GM12878 (cell line): ENCODE measurements around the gene ZMYND12. TPM values are rescaled to one million over a fixed set of nuclear protein-coding genes. Genes with fewer than 3 reads are reported as not detected.

Source experiments
- ATAC-seq: fragments of 200-7000 bp; cut with Tn5 transposase; 3 replicates; pipeline ENCODE4 v1.9.1; 2020; ENCODE audit warnings: mild to moderate bottlenecking, moderate library complexity
- BruUV-seq: library from RNA; stranded (reverse); fragments of 400-500 nt; replicated peaks from 2 replicates; lab custom pipeline; 2021; lab: Mats Ljungman, UMichigan
- CTCF ChIA-PET: fragments of 300-600 bp; sonication (Branson Sonifier 250); formaldehyde crosslinking; extraction: SDS; loops from one replicate; lab custom pipeline; 2021; ENCODE audit warnings: inconsistent platforms; lab: Yijun Ruan, JAX
- POLR2A ChIA-PET: fragments of 350-600 bp; formaldehyde crosslinking; extraction: SDS; loops from one replicate; lab custom pipeline; 2021; ENCODE audit warnings: inconsistent platforms; lab: Charles Lee
- RAD21 ChIA-PET: fragments of 300-600 bp; sonication (Branson Sonifier 250); formaldehyde crosslinking; loops from one replicate; lab custom pipeline; 2023; ENCODE audit warnings: antibody characterized with exemption; ENCODE audit not compliant: unreplicated experiment; lab: Charles Lee
- SMC1A ChIA-PET: fragments of 300-600 bp; sonication (Branson Sonifier 250); formaldehyde crosslinking; loops from one replicate; lab custom pipeline; 2023; ENCODE audit not compliant: unreplicated experiment, uncharacterized antibody; lab: Charles Lee
- DNase-seq: peaks from one replicate; pipeline ENCODE4 v3.0.0-alpha.2; 2011; ENCODE audit warnings: low read depth, low spot score
- FAIRE-seq: peaks from 3 replicates; lab custom pipeline; 2011; peaks lifted over from hg19 to GRCh38; lab: Jason Lieb, UNC
- H2AFZ ChIP-seq: 2 replicates; pipeline ENCODE4 v1.6.0; 2011; ENCODE audit warnings: low read depth, low read length, control low read depth; ENCODE audit not compliant: control insufficient read depth
- H3K27ac ChIP-seq: 2 replicates; pipeline ENCODE4 v1.5.1; 2011; ENCODE audit warnings: control low read depth; ENCODE audit not compliant: control insufficient read depth, insufficient read depth
- H3K27me3 ChIP-seq, 2 experiments: replicated peaks in 1 of 2; 2 replicates each; pipeline versions ENCODE4 v1.6.0 to v1.6.1; 2011; ENCODE audit warnings: low read length in 1 of 2; ENCODE audit not compliant: control insufficient read depth in 2 of 2, insufficient read depth in 2 of 2
- H3K36me3 ChIP-seq, 2 experiments: 2 replicates each; pipeline ENCODE4 v1.5.1; 2011; ENCODE audit warnings: low read length in 1 of 2; ENCODE audit not compliant: control insufficient read depth in 2 of 2, insufficient read depth in 2 of 2
- H3K4me1 ChIP-seq: 2 replicates; pipeline ENCODE4 v1.6.1; 2011; ENCODE audit warnings: mild to moderate bottlenecking, low read length, moderate library complexity, mixed read lengths; ENCODE audit not compliant: control insufficient read depth, insufficient read depth
- H3K4me2 ChIP-seq: 2 replicates; pipeline ENCODE4 v1.6.0; 2011; ENCODE audit warnings: control low read depth; ENCODE audit not compliant: control insufficient read depth, insufficient read depth
- H3K4me3 ChIP-seq: fragments of 200-600 bp; sonication (generic); 2 replicates; pipeline ENCODE4 v1.5.1; 2016
- H3K79me2 ChIP-seq: 2 replicates; pipeline ENCODE4 v1.6.0; 2011; ENCODE audit warnings: low read length; ENCODE audit not compliant: control insufficient read depth, insufficient read depth
- H3K9ac ChIP-seq: 2 replicates; pipeline ENCODE4 v1.8.0; 2011; ENCODE audit warnings: low read length, control low read depth, mixed read lengths; ENCODE audit not compliant: control insufficient read depth, insufficient read depth
- H3K9me3 ChIP-seq: replicated peaks from 3 replicates; pipeline ENCODE4 v1.5.1; 2011; ENCODE audit warnings: mild to moderate bottlenecking, low read length; ENCODE audit not compliant: control insufficient read depth, insufficient read depth
- H4K20me1 ChIP-seq: 2 replicates; pipeline ENCODE4 v1.6.0; 2011; ENCODE audit not compliant: control insufficient read depth, insufficient read depth
- CHD4 ChIP-seq: fragments of 200-600 bp; sonication (generic); IDR thresholded peaks from 2 replicates; pipeline ENCODE4 v1.6.1; 2016; ENCODE audit warnings: mild to moderate bottlenecking
- FOXM1 ChIP-seq: IDR thresholded peaks from 2 replicates; pipeline ENCODE4 v1.6.1; 2012; ENCODE audit warnings: low read depth, mild to moderate bottlenecking, inconsistent platforms, low read length, moderate library complexity
- HCFC1 ChIP-seq: fragments of 150-350 bp; IDR thresholded peaks from 2 replicates; pipeline ENCODE4 v1.6.1; 2014; ENCODE audit warnings: low read length
- KDM1A ChIP-seq: fragments of 200-600 bp; sonication (generic); IDR thresholded peaks from 2 replicates; pipeline ENCODE4 v1.6.1; 2016; ENCODE audit warnings: borderline replicate concordance
- NFIC ChIP-seq: IDR thresholded peaks from 2 replicates; pipeline ENCODE4 v1.6.1; 2012; ENCODE audit warnings: low read depth, mild to moderate bottlenecking, inconsistent platforms, low read length, moderate library complexity
- SIN3A ChIP-seq: IDR thresholded peaks from 2 replicates; pipeline ENCODE4 v1.6.1; 2012; ENCODE audit warnings: low read depth, low read length, improper control_type of control experiment
- ZBED1 ChIP-seq: IDR thresholded peaks from 2 replicates; pipeline ENCODE4 v1.6.1; 2016; ENCODE audit warnings: borderline replicate concordance
- ZNF207 ChIP-seq: fragments of 450-650 bp; IDR thresholded peaks from 2 replicates; pipeline ENCODE4 v1.6.1; 2014; ENCODE audit warnings: antibody characterized with exemption, mild to moderate bottlenecking, borderline replicate concordance
- WGBS: methylation state at CpG from one replicate; pipeline ENCODE4 v1.1.6; 2016; ENCODE audit warnings: low lambda C conversion rate; ENCODE audit not compliant: insufficient replicate concordance, insufficient coverage; ENCODE audit errors: missing lambda C conversion rate; 5-methylcytosine and 5-hydroxymethylcytosine counted together
- in situ Hi-C: fragments of 300-500 bp; cut with MboI; formaldehyde crosslinking; loops from 9 replicates; pipeline ENCODE4 v1.14.3; 2018; ENCODE audit warnings: mixed read lengths
- intact Hi-C: fragments of 100-400 bp; cut with micrococcal nuclease; formaldehyde crosslinking; loops from one replicate; pipeline ENCODE4 v1.14.2; 2022; ENCODE audit not compliant: unreplicated experiment
- polyA plus RNA-seq, 11 experiments: library from polyadenylated mRNA; depleted of rRNA in 4 of 11; unstranded in 6 of 11; stranded (reverse) in 5 of 11; fragments of >200 nt; fragmentation: Nextera tagmentation in 4 of 11; fragmentation: Illumina TruSeq in 1 of 11; extraction: Ambion mirVana in 4 of 11; extraction: Trizol in 1 of 11; gene quantifications; 1 replicate in 1 of 11; 2 replicates in 10 of 11; pipeline versions ENCODE4 v1.2.1 to v1.2.3, GENCODE V29; 2011 to 2016; ENCODE audit warnings: inconsistent platforms in 2 of 11, missing spikeins in 2 of 11, low read depth in 1 of 11
- total RNA-seq, 4 experiments: library from RNA; depleted of rRNA in 3 of 4; stranded (reverse); fragments of >200 nt in 3 of 4; fragmentation: Illumina TruSeq in 1 of 4; extraction: Trizol in 1 of 4; gene quantifications; 2 replicates each; pipeline versions ENCODE4 v1.2.1 to v1.2.3, GENCODE V29; 2013 to 2021
- TF ChIP-seq, protein P1 (sequence below), 3 experiments: IDR thresholded peaks in 2 of 3; conservative IDR thresholded peaks in 1 of 3; 2 replicates each; pipeline ENCODE4 v1.5.1; 2011; ENCODE audit warnings: low read depth in 3 of 3, low read length in 3 of 3, mild to moderate bottlenecking in 3 of 3, control low read depth in 2 of 3, moderate library complexity in 2 of 3, inconsistent platforms in 1 of 3, mixed read lengths in 1 of 3; ENCODE audit not compliant: control insufficient read depth in 2 of 3, insufficient read depth in 1 of 3; ENCODE audit errors: extremely low read depth in 1 of 3
- TF ChIP-seq, protein P2 (sequence below): IDR thresholded peaks from 2 replicates; pipeline ENCODE4 v1.6.1; 2012; ENCODE audit warnings: improper control_type of control experiment, low read depth, low read length; ENCODE audit not compliant: insufficient replicate concordance
- TF ChIP-seq, protein P3 (sequence below): fragments of 450-650 bp; IDR thresholded peaks from 2 replicates; pipeline ENCODE4 v1.6.1; 2017; ENCODE audit warnings: mild to moderate bottlenecking, low read depth, inconsistent platforms; ENCODE audit not compliant: poor library complexity, severe bottlenecking

ZMYND12 gene
- total and polyA plus RNA-seq, 10 of the 15 experiments (the other 5 are each of a cell fraction or from before 2014, with no cell fraction given), result 0.26 to 1.4 (median 0.67) TPM

DNA sequence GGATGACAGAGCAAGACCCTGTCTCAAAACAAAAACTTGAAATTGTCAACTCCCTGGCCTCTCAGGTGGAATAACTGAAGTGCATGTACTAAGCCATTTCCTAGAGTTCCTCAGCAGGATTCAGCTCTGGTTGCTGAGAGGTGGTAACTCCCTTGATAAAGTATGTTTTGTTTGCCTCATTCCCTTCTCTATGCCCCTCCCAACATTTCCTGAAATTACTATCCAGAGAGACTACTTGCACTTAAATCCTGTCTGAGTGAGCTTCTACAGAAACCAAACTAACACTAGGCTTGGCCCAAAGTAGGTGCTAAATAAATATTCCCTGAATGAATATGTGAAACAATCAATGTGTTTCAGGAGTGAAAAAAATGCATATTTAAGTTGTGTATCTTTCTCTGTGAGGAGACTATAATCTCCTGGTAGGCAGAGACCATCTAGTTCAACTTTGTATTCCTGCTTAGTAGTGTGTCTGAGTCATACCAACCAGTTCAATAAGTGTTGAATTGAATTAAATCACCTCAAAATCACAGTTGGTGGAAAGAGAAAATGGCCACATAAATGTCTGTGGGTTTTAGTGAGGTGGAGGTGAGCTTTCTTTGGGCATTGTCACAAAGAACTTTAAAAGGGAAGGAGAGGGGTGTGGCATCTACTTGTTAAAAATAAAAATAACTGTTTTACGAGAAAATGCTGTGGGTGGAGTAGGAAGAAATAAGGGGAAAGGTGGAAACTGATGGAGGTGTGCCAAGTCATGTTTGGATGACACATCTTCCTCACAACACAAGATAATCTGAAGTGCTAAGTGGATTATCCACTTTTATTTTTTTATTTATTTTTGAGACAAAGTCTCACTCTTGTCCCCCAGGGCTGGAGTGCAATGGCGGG is 62.6 kb downstream of the ZMYND12 start (continued):
- TF ChIP-seq, protein P1, sequence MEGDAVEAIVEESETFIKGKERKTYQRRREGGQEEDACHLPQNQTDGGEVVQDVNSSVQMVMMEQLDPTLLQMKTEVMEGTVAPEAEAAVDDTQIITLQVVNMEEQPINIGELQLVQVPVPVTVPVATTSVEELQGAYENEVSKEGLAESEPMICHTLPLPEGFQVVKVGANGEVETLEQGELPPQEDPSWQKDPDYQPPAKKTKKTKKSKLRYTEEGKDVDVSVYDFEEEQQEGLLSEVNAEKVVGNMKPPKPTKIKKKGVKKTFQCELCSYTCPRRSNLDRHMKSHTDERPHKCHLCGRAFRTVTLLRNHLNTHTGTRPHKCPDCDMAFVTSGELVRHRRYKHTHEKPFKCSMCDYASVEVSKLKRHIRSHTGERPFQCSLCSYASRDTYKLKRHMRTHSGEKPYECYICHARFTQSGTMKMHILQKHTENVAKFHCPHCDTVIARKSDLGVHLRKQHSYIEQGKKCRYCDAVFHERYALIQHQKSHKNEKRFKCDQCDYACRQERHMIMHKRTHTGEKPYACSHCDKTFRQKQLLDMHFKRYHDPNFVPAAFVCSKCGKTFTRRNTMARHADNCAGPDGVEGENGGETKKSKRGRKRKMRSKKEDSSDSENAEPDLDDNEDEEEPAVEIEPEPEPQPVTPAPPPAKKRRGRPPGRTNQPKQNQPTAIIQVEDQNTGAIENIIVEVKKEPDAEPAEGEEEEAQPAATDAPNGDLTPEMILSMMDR (IDR thresholded peaks at IDR 0.05 in 2 of 3, conservative IDR thresholded peaks at IDR 0.05 in 1 of 3; ENCODE audit: control insufficient read depth in 2 of 3, extremely low read depth in 1 of 3, insufficient read depth in 1 of 3, low read depth in 3 of 3, low read length in 3 of 3), result no peak
- TF ChIP-seq ZNF207 (no peak), NFIC (no peak), ZBED1 (no peak), HCFC1 (no peak), SIN3A (no peak), FOXM1 (no peak), KDM1A (no peak)
- TF ChIP-seq, all 136 proteins: peak for 0

DNA sequence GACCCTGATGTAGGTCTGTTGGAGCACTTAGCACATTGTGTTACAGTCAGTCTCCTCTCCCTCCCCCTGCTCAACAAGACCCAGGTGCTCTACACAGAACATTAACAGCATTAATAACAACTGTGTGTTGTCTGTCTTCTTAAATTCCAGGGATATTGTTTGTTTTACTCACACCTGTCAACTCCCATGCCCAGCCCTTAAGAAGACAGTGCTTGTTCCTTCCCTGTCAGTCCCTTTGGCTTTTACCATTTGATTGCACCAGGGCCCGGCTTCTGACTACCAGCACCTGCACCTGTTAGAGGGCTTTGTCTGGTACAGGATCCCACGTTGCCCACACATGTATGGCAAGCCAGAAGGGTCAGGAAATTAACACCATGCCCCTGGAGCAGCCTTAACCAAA is 63.6 kb downstream of the ZMYND12 start:
- no peak for ATAC-seq
- TF ChIP-seq, protein P2, sequence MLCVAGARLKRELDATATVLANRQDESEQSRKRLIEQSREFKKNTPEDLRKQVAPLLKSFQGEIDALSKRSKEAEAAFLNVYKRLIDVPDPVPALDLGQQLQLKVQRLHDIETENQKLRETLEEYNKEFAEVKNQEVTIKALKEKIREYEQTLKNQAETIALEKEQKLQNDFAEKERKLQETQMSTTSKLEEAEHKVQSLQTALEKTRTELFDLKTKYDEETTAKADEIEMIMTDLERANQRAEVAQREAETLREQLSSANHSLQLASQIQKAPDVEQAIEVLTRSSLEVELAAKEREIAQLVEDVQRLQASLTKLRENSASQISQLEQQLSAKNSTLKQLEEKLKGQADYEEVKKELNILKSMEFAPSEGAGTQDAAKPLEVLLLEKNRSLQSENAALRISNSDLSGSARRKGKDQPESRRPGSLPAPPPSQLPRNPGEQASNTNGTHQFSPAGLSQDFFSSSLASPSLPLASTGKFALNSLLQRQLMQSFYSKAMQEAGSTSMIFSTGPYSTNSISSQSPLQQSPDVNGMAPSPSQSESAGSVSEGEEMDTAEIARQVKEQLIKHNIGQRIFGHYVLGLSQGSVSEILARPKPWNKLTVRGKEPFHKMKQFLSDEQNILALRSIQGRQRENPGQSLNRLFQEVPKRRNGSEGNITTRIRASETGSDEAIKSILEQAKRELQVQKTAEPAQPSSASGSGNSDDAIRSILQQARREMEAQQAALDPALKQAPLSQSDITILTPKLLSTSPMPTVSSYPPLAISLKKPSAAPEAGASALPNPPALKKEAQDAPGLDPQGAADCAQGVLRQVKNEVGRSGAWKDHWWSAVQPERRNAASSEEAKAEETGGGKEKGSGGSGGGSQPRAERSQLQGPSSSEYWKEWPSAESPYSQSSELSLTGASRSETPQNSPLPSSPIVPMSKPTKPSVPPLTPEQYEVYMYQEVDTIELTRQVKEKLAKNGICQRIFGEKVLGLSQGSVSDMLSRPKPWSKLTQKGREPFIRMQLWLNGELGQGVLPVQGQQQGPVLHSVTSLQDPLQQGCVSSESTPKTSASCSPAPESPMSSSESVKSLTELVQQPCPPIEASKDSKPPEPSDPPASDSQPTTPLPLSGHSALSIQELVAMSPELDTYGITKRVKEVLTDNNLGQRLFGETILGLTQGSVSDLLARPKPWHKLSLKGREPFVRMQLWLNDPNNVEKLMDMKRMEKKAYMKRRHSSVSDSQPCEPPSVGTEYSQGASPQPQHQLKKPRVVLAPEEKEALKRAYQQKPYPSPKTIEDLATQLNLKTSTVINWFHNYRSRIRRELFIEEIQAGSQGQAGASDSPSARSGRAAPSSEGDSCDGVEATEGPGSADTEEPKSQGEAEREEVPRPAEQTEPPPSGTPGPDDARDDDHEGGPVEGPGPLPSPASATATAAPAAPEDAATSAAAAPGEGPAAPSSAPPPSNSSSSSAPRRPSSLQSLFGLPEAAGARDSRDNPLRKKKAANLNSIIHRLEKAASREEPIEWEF, result no peak
- TF ChIP-seq, protein P3, sequence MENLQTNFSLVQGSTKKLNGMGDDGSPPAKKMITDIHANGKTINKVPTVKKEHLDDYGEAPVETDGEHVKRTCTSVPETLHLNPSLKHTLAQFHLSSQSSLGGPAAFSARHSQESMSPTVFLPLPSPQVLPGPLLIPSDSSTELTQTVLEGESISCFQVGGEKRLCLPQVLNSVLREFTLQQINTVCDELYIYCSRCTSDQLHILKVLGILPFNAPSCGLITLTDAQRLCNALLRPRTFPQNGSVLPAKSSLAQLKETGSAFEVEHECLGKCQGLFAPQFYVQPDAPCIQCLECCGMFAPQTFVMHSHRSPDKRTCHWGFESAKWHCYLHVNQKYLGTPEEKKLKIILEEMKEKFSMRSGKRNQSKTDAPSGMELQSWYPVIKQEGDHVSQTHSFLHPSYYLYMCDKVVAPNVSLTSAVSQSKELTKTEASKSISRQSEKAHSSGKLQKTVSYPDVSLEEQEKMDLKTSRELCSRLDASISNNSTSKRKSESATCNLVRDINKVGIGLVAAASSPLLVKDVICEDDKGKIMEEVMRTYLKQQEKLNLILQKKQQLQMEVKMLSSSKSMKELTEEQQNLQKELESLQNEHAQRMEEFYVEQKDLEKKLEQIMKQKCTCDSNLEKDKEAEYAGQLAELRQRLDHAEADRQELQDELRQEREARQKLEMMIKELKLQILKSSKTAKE, result no peak
- no peak for TF ChIP-seq CHD4

More for the DNA sequence above, 63.6 kb downstream of the ZMYND12 start:
- Histone ChIP-seq H3K4me2 (no peak overlapping the region), H3K36me3 (no peaks in the 10 kb centered on the region; a peak in 1 of 4 replicates), H3K27ac (no peak overlapping the region), H2AFZ (no peak overlapping the region), H3K27me3 (no peaks in the 10 kb centered on the region), H3K9me3 (no peaks in the 10 kb centered on the region), H3K9ac (no peak overlapping the region), H4K20me1 (no peaks in the 10 kb centered on the region), H3K4me1 (no peaks in the 10 kb centered on the region), H3K4me3 (no peak overlapping the region), H3K79me2 (no peaks in the 10 kb centered on the region)
- BruUV-seq, result no TSS peak
- CTCF ChIA-PET, result no interaction called here
- SMC1A ChIA-PET, result no interaction called here
- intact Hi-C loops (no loop called here), in situ Hi-C loops (no loop called here)
- no peak for FAIRE-seq
- DNase-seq, result no peak
- POLR2A ChIA-PET, result no interaction called here
- RAD21 ChIA-PET, result no interaction called here
- 0% methylated on average over 2 of the region's 2 CpGs for WGBS
